ENCODE measurements around the gene DPYSL3. TPM values are rescaled to one million over a fixed set of nuclear protein-coding genes. Genes with fewer than 3 reads are reported as not detected.

DPYSL3 gene
- total RNA-seq, 1 experiment from 2014 or later: 106 TPM

DNA sequence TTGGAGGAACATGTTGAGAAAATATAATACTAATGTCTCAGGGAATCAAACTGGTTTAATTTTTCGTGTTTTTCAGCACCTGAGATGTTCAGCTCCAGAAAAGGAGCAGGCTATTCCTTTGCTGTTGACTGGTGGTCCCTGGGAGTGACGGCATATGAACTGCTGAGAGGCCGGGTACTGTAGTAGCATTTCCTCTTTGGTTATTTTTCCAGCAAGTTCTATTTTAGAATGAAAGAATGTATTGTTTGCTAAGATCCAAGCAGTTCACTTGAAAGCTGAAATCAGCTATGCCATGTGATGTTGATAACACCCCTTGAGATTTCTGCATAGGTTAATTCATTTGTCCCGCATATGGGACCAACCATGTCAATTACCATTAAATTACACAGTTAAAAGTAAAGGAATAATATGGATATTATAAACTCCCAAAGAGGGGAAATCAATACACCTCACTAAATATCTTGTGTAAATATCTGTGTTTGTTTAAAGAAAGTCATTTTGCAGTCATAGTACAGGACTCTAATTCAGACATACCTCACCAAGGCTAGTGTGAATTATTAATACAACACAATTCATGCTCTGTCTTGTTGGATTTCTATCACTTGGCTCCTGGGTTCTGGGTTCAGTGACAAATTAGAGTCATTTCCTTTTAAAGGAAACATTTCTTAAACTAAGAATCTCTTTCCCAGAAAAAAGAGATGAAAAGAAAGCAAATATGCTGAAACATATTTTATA lies 148.3 kb downstream of the DPYSL3 start:
- CTCF ChIA-PET: no interaction called here
- peaks cover 4% of the 10 kb centered on the region for H3K27me3 Mint-ChIP-seq (ENCODE audit: insufficient read depth, unreplicated experiment)
- H3K9me3 Mint-ChIP-seq (ENCODE audit: unreplicated experiment): no peaks in the 10 kb centered on the region
- POLR2A ChIA-PET: no interaction called here
- H3K4me1 Mint-ChIP-seq (ENCODE audit: low read depth, unreplicated experiment): peaks cover 13% of the 10 kb centered on the region
- H3K9me3 ChIP-seq: no peaks in the 10 kb centered on the region
- H3K4me3 Mint-ChIP-seq (ENCODE audit: unreplicated experiment): no peak overlapping the region
- H3K4me3 ChIP-seq (ENCODE audit: low read depth, low read length): no peak overlapping the region
- no peak overlapping the region for H3K27ac Mint-ChIP-seq (ENCODE audit: unreplicated experiment)
- H3K36me3 Mint-ChIP-seq (ENCODE audit: insufficient read depth, unreplicated experiment): no peaks in the 10 kb centered on the region
- no peaks in the 10 kb centered on the region for H3K27me3 ChIP-seq (replicated peaks; ENCODE audit: control insufficient read depth, insufficient read depth, low read length)
- H3K36me3 ChIP-seq (ENCODE audit: control insufficient read depth, insufficient read depth, low read length): no peaks in the 10 kb centered on the region
- no peaks in the 10 kb centered on the region for H3K4me1 ChIP-seq
- intact Hi-C loops (cut with micrococcal nuclease; ENCODE audit: unreplicated experiment): no loop called here
- BruUV-seq (replicated peaks): no TSS peak
- TF ChIP-seq, protein P1, sequence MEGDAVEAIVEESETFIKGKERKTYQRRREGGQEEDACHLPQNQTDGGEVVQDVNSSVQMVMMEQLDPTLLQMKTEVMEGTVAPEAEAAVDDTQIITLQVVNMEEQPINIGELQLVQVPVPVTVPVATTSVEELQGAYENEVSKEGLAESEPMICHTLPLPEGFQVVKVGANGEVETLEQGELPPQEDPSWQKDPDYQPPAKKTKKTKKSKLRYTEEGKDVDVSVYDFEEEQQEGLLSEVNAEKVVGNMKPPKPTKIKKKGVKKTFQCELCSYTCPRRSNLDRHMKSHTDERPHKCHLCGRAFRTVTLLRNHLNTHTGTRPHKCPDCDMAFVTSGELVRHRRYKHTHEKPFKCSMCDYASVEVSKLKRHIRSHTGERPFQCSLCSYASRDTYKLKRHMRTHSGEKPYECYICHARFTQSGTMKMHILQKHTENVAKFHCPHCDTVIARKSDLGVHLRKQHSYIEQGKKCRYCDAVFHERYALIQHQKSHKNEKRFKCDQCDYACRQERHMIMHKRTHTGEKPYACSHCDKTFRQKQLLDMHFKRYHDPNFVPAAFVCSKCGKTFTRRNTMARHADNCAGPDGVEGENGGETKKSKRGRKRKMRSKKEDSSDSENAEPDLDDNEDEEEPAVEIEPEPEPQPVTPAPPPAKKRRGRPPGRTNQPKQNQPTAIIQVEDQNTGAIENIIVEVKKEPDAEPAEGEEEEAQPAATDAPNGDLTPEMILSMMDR (IDR thresholded peaks at IDR 0.05; ENCODE audit: insufficient read depth in 1 of 2, low read depth in 1 of 2, low read length in 1 of 2, severe bottlenecking in 1 of 2, unreplicated experiment in 1 of 2): no peak
- no peak for DNase-seq

DNA sequence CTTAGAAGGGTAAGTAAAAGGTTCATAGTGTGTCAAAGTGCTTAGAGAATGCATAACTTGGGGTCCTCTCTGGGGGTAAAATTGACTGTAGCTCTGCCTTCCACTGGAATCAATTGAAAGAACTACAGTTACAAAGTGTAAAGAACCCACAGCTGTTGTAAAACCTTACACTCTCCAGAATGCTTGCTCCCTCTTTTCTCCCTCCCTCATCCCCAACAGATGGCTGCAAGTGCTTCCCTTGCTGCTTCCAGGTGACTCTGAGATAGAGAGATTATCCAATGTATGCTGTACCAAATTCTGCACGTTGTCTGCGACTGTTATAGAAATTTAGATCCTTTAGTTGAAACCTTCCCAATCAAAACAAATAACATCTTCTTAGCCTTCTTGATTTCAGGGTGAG lies 149.1 kb downstream of the DPYSL3 start:
- H3K27me3 ChIP-seq (replicated peaks; ENCODE audit: control insufficient read depth, insufficient read depth, low read length): no peaks in the 10 kb centered on the region
- BruUV-seq (replicated peaks): no TSS peak
- TF ChIP-seq, protein P1 (IDR thresholded peaks at IDR 0.05; ENCODE audit: insufficient read depth in 1 of 2, low read depth in 1 of 2, low read length in 1 of 2, severe bottlenecking in 1 of 2, unreplicated experiment in 1 of 2): no peak
- POLR2A ChIA-PET: no interaction called here
- H3K27ac Mint-ChIP-seq (ENCODE audit: unreplicated experiment): no peak overlapping the region
- H3K9me3 ChIP-seq: no peaks in the 10 kb centered on the region
- no peaks in the 10 kb centered on the region for H3K9me3 Mint-ChIP-seq (ENCODE audit: unreplicated experiment)
- H3K4me3 ChIP-seq (ENCODE audit: low read depth, low read length): no peak overlapping the region
- H3K4me1 Mint-ChIP-seq (ENCODE audit: low read depth, unreplicated experiment): peaks cover 7% of the 10 kb centered on the region
- intact Hi-C loops (cut with micrococcal nuclease; ENCODE audit: unreplicated experiment): no loop called here
- no peaks in the 10 kb centered on the region for H3K36me3 ChIP-seq (ENCODE audit: control insufficient read depth, insufficient read depth, low read length)
- CTCF ChIA-PET: no interaction called here
- no peak overlapping the region for H3K4me3 Mint-ChIP-seq (ENCODE audit: unreplicated experiment)
- DNase-seq: no peak
- H3K27me3 Mint-ChIP-seq (ENCODE audit: insufficient read depth, unreplicated experiment): peaks cover 4% of the 10 kb centered on the region
- no peaks in the 10 kb centered on the region for H3K36me3 Mint-ChIP-seq (ENCODE audit: insufficient read depth, unreplicated experiment)
- no peaks in the 10 kb centered on the region for H3K4me1 ChIP-seq

DNA sequence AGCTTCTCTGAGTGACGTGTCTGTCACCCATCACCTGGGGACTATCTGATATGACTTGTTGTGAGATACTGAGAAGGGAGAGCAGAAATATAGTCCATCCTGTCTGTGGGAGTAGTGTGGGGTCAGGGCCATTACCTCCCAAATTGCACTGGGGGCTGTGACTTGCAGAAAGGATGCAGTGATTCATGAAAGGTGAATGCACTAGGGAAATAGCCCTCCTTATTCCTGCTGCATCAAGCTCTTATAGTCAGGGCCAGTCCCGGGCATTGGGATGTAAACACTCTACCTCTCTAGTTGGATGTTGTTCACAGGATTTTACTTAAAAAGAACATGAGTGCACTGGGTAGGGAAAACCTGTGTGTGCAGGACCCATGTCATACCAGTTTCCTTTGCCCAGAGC lies 150.3 kb downstream of the DPYSL3 start:
- H3K9me3 ChIP-seq: no peaks in the 10 kb centered on the region
- H3K4me1 ChIP-seq: no peaks in the 10 kb centered on the region
- no peak overlapping the region for H3K4me3 Mint-ChIP-seq (ENCODE audit: unreplicated experiment)
- TF ChIP-seq, protein P1 (IDR thresholded peaks at IDR 0.05; ENCODE audit: insufficient read depth in 1 of 2, low read depth in 1 of 2, low read length in 1 of 2, severe bottlenecking in 1 of 2, unreplicated experiment in 1 of 2): no peak
- no peak overlapping the region for H3K4me3 ChIP-seq (ENCODE audit: low read depth, low read length)
- H3K27me3 Mint-ChIP-seq (ENCODE audit: insufficient read depth, unreplicated experiment): peaks cover 4% of the 10 kb centered on the region
- no peaks in the 10 kb centered on the region for H3K27me3 ChIP-seq (replicated peaks; ENCODE audit: control insufficient read depth, insufficient read depth, low read length)
- intact Hi-C loops (cut with micrococcal nuclease; ENCODE audit: unreplicated experiment): no loop called here
- BruUV-seq (replicated peaks): no TSS peak
- POLR2A ChIA-PET: no interaction called here
- no peaks in the 10 kb centered on the region for H3K36me3 ChIP-seq (ENCODE audit: control insufficient read depth, insufficient read depth, low read length)
- CTCF ChIA-PET: no interaction called here
- DNase-seq: no peak
- H3K4me1 Mint-ChIP-seq (ENCODE audit: low read depth, unreplicated experiment): no peaks in the 10 kb centered on the region
- no peak overlapping the region for H3K27ac Mint-ChIP-seq (ENCODE audit: unreplicated experiment)
- H3K36me3 Mint-ChIP-seq (ENCODE audit: insufficient read depth, unreplicated experiment): no peaks in the 10 kb centered on the region
- no peaks in the 10 kb centered on the region for H3K9me3 Mint-ChIP-seq (ENCODE audit: unreplicated experiment)

Measured in Caco-2 (cell line).